ENCODE results near the gene KCNMA1.

The KCNMA1 gene

DNA sequence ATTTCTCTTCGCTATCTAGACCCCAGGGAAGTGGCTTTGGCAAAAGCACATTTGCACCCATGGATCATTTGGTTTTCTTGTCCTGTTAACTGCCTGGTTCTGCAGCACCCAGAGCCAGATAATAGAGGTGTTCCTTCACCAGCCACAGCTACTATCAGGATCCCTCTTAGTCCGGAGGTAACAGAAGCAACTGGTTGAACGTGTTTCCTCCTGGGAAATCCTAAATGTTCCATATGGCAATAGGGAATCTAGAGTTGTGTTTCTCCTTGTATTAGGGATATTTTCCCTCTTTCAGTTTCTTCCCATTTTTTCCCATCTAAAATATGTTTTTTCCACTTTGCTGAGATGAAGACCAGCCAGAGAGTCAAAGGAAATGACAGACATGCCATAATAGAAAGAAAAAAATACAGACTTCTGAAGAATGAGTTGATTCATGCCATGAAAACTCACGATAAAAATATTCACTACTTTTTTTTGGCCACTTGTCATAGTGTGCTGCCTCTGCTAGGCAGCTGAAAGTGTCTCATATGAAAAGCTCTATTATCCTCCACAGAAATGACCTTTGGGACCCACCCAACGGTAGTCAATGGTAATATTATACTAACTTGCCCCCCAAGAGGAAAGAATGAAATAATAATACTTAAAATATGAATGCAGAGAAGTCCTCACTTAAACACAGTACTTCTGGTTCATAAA, 472.8 kb downstream of the KCNMA1 start:
- DNase-seq = no peak

DNA sequence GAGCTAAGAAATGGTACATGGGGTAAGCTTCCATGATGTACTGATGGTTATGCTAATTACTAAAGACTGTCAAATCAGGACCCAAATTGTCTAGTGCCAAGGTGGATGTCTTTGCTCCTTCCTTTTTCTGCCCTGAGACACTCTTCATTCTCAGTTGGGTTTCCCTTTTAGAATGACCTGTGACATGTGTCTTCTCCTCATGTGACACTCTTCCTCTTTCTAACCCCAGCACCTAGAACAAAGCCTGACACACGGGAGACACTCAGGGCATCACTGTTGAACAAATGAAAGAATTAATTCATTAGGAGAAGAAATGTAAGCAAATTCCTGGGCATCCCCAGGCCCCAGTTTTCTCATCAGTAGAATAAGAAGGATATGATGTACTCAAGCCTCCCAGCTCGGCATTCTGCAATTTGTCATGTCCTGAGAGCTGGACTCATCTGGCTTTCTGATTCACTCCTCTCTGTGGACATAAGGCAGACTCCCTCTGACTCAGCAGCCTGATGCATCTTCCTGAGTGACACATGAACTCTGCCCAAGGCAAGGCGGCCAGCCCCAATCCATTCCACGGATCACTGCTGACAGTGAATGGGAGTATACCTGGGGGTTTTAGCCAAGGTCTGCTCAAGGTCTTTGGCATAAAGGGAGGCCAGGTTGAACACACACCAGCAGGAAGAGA, 473.8 kb downstream of the KCNMA1 start:
- no peak for DNase-seq

DNA sequence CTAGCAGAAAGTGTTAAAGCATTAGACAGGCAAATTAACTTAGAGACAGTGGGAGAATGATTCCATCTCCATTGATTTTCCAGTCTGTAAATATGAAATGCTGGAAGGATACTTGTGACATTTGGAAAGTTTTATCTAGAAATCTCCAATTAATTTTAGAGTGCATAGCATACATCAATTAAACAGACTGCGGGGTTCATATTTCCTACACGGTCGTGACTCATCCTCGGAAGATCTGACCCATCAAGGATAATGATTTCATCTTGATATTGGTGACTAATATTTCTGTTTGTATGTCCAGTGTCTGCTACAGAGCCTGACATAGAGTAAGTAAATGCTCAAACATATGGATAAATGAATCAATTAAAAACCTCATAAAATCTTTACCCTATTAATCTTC, 474.9 kb downstream of the KCNMA1 start:
- no peak for DNase-seq

DNA sequence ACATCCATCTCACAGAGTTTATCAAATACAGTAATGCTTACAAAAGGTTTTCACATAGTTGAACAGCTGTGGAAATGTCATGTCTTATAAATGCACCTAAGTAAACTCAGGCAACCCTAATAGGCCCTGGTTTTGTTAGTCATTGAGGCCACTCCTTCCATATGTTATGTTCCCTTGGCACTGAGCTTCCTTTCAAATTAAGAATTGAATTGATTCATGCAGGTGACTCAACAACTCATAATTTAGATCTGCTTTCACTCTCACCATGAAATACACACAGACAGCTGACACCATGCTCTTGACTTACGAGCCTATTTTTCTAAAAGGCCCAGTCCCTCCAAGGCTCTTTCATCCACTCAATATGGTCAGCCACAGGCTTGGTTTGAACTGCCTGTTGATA, 476.9 kb downstream of the KCNMA1 start:
- peak; percentile 60 for DNase-seq

DNA sequence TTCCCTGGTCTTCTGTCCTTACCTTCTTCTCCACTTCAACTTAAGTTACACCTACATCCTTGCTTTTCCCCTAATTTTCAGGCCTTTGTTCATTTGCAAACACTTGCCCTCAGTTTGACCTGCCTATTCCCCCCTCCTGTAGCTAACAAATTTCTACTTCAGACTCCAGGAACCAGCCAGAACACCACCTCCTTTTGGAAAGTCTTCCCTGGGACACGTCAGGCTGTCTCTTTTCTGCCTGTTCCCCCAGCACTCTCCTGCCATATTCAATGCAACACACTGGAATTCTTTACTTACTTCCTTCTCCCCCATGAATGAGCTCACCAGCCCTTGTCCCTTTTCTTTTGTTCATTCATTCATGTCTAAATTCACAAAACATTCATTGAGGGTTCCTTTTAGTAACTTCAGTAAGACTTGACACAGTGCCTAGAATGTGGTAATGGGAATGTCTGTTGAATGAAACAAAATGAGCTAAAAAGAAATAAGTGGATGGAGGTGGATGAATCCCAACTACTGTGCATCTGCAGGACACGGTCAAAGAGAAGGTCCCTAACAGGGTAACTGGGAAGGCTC, 478.0 kb downstream of the KCNMA1 start:
- no peak for DNase-seq

DNA sequence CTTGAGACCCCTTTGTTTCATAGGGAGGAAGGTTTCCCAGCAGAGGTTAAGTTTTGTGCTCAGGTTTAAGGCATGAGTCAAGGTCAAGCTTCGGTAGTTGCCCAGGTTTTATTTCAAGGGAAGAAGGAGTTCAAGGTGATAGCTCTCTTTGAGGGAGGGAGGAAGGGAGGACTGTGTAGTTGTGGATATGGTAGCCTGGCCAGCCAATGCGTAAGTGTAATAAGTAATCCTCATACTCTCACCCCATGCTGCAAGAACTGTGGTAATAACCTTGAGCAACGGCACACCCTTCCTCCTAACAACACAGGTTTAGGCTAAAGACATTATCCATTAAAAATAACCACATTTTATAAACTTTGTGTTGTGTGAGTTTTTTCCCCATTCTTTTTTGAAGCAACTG, 478.9 kb downstream of the KCNMA1 start:
- DNase-seq = no peak

DNA sequence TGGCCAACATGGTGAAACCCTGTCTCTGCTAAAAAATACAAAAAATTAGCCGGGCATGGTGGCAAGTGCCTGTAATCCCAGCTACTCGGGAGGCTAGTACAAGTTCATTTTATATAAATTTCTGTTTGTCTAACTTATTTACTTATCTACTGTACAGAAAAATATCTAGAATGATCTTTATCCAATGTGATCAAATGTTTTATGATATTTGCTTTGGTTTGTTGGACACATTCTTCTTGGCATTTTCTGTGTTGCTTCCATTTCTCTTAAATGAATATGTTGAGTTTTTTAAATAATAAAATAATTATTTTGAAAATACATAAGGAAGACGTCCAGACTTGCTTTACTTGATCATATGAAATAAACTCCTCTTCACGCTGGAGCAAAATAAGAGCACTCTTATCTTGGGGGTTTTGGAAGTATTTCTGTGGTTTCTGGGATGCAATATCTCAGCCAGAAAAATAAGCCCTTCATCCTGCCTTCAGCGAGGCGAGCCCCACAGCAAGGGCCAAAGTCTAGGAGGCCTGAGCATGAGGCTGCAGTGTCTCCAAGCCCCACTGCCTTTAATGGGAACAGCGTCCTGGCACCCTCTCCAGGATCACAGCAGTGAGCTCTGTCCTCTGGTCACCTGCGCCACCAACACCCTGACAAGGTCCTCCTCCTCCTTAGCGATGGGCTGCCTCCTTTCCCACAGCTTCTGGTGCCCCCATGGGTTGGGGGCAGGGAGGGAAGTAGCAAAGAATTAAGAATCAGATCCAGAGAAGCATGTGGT, 480.2 kb downstream of the KCNMA1 start:
- DNase-seq = no peak

DNA sequence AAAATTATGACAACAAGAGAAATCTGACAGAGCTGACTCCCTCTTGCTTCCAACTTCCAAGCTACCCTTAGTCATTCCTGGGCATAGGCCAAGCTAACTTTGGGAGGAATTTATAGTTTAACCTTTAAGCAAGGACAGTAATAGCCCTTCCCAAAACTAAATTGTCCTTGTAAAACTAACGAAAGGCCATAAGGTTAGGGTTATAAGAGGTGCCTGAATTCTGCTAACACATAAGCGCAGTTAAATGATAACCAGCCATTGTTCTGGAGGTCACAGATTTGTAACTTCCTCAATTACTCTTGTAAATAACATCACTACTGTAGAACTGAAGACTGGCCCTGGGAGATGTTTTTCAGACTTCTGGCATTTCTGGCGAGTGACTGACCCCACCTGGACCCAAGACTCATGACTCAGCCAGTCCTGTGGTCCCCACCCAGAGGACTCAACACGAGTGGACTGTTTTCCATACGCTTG, 481.2 kb downstream of the KCNMA1 start:
- DNase-seq = no peak

DNA sequence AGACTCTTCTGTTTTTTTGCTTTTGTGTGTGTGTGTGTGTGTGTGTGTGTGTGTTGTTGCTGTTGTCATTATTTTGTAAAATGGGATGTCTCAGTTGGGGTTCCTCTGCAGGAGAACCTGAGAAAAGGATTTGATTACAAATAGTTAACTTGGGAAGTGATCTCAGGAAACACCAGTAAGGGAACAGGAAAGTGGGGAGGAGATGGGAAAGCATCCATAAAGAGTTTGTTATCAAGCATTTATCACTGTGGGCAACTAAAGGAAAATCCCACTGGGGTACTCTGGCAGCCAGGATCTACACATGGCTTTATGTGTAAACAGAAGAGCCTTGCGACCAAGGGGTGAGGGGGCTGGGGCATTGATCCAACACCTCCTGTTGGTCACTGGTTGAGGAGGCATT, 485.4 kb downstream of the KCNMA1 start:
- DNase-seq = no peak

DNA sequence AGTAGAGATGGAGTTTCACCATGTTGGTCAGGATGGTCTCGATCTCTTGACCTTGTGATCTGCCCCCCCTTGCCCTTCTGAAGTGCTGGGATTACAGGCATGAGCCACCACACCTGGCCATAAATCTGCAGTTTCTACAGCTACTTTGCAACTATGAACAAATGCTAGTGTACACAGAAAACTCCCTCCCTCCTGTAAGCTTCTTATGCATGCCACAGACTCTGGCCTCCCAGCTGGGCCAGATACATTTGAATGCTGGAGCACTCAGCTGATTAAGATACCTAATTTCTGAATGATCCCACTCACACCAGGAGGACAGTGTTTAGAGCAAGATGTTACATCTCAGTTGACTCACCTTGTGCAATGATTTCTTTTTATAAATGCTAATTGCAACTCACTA, 486.2 kb downstream of the KCNMA1 start:
- DNase-seq = no peak

DNA sequence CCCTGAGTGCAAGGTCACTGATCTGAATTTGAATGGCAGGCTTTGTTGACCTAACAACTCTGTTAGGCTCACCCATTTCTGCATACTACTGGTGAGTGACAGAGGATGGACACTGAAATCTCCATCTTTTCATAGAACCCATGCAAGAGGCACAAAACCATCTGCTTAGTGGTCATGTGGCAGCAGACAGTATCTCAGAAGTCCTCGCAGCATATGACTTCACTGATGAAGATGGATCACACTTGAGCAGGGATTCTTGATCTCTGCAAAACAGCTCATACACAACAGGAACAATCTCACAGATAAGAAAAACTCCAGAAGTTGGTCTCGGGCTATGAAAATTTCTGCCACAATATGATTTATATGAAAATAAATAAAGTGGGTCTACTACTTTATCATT, 487.9 kb downstream of the KCNMA1 start:
- no peak for DNase-seq

DNA sequence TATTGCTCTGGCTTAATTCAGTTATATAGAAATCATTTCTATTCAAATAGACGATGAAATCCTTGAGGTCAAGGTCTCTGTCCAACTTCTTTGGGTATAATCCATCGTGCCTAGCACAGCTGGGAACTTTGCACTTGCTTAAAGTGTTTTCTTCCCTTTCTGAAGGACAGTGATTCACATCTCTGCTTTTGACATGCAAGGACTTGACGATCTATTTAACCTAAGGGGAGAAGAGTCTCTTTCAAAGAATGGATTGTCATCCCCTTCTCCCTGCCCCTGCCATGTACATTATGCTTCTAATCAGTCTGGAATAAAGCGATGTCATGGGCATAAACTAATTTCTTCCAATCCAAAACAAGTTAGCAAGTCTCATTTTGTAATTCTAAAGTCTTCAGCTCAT, 488.6 kb downstream of the KCNMA1 start:
- DNase-seq = no peak

DNA sequence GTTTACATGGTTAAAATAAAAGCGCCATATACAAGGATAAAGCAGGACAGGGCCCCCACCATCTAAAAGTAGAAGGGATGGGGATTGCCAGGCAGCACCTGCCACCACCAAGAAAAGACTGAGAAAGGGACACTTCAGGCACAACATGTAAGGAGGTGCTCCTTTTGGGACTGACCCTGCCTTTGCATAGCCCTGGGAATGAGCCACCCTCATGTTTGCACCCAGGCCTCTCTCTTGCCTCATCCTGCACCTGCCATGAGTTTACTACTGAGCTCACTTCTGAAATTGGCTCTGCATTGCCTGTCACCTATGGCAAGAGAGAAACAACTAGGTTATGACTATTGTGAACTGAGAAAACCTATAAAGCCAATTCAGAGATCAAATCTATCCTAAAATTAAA, 489.7 kb downstream of the KCNMA1 start:
- no peak for DNase-seq

DNA sequence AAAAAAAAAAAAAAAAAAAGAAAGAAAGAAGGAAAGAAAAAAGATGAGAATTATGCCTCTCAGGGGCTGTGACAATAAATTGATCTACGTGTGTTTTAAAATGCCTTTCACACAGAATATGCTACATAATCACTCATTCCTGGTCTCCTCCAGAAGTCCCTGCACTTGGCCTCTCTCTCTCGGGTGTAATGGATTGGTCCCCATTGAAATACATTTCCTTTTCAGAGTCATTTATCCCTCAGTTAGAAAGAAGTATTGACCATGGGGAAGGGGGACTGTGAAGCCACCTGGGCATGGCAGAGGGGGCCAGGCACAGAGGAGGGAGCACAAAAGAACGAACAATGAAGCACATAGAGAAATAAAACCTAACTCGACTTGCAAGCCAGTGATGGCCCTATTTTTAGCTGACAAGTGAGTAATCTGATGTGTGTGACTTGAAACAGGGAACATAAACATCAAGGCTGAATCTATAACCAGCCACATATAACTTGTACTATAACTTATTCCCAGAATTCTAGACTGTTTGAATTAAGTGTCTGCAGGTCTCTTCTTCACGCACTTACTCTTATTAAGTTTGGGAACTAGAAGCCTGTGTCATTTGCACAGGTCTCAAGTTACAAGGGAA, 490.8 kb downstream of the KCNMA1 start:
- DNase-seq = no peak

DNA sequence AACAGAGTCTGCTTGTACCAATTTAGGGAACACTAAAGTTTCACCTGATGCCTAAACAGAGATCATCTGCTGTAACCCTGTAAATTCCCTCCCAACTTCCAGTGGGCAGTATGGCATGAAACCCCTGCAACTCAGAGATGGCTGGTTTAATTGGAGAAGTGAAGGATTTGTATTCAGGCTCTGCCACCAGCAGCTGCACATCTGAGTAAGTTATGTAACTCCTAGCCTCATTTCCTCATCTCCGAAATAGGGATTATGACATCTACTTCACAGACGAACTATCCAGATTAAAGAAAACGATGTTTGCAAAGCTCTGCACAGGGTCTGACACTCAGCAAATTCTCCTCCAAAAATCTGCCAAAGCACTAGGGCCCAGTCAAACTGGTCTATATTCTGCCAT, 493.0 kb downstream of the KCNMA1 start:
- DNase-seq = no peak

DNA sequence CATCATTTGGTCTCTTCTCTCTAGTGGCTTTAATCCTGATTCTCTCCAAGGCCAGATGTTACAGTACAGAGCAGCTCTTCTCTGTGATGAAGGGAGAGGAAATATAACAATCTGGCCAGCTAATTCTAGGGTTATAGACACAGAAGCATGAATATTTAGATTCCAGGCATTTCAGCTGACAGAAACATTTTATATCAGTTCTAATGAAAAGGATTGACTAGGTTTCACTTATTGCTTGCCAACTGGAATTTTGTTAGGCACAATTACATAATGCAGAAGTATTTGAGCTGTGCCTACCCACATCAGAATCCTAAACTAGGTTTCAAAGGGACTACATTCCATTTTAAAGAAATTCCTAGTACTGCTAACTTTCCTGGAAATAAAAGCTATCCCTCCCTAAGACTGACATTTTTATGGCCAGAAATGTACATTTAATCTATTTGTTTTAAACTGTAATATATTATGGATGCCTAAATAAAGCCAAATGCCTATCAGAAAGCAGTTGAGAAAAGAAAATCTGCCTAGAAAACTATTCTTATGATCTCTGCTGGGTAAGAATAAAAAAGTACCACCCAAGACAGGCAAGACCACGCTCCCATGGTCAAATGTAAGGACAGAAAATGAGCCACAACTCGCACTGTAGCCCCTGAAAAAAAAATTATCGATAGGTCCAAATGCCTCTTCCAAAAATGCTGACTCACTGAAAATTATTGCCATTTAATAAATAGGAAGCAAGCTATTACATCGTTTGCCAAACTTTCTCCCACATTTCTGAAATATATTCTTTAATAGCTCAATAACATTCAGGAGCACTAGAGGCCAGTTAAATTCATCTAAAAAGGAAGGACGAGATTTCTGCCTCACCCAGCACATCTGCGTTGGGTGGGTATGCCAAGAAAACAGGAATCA, 498.1 kb downstream of the KCNMA1 start:
- no peak for DNase-seq

DNA sequence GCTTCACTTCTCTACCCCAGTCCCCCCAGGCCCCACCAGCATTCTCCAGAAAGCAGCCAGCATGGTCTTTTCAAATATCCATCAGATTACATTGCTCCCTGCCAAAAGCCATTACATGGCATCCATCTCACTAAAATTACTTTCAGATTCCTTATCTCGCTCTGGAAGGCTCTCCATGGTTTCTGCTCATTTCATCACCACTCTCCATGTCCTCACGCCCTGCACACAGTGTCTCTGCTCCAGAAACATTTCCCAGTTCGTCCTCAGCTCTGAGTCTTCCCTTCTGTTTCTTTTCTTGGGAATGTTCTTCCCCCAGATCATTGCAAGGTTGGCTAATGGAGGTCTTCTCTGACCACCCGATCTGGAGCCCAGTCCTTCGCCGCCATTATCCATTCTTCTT, 499.1 kb downstream of the KCNMA1 start:
- DNase-seq = no peak

DNA sequence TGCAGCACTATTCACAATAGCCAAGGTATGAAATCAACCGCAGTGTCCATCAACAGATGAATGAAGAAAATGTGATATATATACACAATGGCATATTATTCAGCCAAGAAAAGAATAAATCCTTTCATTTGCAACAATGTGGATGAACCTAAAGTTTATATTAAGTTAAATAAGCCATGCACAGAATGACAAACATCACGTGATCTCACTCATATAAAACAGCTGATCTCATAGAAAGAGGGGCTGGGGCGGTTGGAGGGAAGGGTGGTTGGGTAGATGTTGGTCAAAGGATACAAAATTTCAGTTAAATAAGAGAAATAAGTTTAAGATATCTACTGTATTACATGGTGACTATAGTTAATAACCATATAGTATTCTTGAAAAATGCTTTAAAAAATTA, 502.1 kb downstream of the KCNMA1 start:
- no peak for DNase-seq

DNA sequence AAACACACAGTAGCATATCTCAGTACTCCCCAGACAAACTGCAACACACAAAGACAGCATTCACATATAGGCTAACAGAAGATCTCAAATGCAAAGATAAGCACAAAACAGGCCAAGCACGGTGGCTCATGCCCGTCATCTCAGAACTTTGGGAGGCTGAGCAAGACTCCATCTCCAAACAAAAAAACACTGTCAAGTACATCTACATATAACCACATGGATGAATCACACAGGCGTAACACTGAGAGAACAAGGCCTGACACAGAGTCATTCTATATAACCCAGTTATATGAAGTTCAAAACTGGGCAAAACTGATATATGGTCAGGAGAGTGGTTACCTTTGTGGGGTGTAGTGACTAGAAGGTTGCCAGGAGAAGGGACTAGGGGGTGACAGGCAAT, 506.4 kb downstream of the KCNMA1 start:
- DNase-seq = no peak

DNA sequence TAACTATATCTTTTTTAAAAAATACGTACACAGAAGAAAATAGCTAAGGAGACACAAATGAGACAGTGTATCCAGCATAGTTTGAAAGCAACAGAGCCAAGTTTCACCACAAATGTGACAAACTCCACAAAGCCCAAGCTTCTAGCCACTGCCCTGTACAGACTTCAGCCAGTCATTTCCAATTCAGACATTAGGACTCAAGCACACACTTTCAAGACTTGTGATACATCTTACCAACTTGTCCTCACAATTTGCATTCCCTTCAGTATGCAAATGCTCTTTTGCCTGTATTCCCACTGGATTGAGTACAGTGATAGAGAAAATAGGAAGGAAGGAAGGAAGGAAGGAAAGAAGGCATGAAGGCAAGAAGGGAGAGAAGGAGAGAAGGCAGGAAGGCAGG, 510.4 kb downstream of the KCNMA1 start:
- DNase-seq = no peak

DNA sequence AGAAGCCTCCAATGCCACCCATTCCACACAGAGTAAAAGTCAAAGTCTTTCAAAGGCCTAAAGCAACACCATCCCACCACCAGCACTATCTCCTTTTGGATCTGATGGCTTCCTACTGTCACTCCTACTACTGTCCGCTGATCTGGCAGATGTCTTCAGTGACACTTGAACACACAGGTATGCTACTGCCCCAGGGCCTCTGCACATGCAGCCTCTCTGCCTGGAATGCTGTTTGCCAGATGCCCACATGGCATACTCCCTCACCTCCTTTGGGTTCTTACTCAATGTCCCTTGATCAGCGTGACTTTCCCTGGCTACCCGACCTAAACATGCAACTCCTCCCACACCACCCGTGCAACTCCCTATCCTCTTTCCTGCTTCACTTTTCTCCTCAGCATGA, 512.4 kb downstream of the KCNMA1 start:
- no peak for DNase-seq

DNA sequence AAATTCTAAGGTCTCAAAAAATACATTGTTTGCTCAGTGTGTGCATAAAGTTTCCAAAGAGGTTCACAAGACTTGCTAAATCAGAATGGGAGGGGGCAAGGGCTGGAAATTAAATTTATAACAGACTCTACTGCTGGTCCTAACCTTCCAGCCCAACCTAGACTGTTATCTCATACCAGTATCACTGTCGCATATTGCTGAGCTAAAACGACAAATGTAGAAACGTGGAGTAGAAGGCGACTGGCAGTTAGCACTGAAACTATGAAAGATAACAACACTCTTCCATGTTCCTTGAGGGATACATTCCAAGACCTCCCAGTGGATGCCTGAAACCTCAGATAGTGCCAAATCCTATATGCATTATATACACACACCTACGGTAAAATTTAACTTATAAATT, 514.3 kb downstream of the KCNMA1 start:
- DNase-seq = no peak

All from NCI-H2029 treated with DMSO at 0.1 percent for 48 hours (cell line).